GM19452 (cell line): ENCODE results near the gene RNF225.
"Not testable (repeated sequence)": the region's sequence is repeated elsewhere in the genome, so short reads cannot be mapped to it uniquely, and the experiment has no call there.

Source experiments
- ATAC-seq: cut with Tn5 transposase; IDR thresholded peaks from one replicate; pipeline ENCODE4 v1.9.1; 2021; ENCODE audit not compliant: unreplicated experiment

RNF225 gene

GRCh38 chr19:58361900-58362271 lies 33.6 kb upstream of the RNF225 start:
- peak; percentile 16 for ATAC-seq

GRCh38 chr19:58362272-58362994 lies 33.0 kb upstream of the RNF225 start, which contains the start of gene ZNF497:
ZNF497 (minus strand) TSS chr19:58362751; CDS start chr19:58357635, 5,116 bp downstream.
- ATAC-seq: peak; percentile 88

DNA sequence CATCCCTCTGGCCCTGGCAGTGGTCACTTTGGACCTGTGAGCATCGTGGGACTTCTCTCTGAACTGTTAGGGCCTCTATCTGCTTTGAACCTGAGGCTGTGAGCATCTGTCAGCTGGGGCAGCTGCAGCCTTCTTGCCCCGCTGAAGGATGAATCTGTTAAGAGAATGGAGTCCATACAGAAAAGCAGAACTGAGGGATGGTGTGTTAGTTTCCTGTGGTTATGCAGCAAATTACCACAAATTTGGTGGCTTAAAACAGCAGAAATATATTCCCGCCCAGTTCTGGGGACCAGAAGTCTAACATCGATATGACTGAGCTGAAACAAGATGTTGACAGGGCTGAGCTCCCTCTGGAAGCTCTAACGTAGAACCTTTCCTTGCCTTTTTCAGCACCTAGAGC lies 31.3 kb upstream of the RNF225 start:
- ATAC-seq: no peak

DNA sequence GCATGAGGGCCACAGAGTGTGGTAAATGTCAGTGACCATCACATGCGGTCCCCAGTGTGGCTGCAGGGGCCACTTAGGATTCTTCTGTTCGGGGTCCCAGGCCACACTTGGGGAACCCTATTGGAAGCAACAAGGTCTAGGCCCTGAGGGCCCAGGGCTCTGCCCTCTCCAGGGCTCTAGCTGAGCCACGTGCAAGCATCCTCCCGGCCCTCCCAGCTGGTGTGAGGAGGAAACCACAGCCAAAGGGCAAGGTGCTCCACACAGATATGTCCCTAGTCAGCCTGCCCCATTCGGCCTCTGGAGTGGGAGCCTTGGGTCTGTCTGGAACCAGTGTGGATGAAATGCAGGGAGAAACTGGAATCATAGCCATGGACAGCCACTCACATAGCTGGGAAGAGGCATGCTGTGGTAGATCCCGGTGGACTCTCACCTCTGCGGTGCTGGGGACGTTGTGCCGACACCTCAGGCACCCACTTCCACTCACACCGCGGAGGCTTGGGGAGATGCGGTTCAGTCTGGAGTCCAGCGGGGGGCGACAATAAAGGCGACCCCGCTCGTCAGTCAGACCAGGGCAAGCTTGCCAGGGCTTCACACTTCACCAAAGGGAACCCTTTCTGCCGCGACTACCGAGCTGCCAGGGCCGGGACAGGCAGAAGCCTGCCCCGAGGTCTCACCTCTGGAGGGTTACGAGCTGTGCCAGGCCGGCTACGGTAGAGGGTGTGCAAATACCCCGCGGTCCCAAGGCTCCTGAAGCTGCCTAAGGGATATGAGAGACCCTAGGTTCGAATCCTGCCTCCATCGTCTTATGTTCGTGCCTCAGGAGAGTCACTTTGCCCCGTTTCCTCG lies 28.6 kb upstream of the RNF225 start:
- ATAC-seq: no peak

DNA sequence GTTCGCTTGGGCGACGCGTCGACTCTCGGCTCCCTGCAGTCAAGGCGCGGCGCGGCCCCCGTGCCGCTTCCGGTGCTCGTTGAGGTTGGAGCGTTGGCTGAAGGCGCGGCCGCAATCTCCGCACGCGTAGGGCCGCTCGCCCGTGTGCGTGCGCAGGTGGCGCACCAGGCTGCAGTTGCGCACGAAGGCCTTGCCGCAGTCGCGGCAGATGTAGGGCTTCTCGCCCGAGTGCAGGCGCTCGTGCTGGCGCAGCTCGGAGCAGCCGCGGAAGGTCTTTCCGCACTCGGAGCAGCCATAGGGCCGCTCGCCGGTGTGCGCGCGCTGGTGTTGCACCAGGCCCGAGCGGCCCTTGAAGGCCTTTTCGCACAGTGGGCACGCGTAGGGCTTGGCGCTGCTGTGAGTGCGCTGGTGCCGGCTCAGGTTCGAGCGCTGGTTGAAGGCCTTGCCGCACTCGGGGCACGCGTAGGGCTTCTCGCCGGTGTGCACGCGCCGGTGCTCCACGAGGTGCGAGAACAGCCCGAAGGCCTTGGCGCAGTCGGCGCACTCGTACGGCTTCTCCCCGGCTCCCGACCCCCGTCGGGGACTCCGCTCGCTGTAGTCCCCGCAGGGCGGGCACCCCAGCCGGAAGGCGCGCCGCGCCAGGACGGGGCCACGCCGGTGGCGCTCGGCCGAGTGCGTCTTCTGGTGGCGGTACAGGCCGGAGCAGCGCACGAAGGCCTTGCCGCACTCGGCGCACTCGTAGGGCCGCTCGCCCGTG lies 27.6 kb upstream of the RNF225 start:
- ATAC-seq: no peak

- no peak for ATAC-seq
Measured at GRCh38 chr19:58368561-58369360, 26.7 kb upstream of the RNF225 start.

DNA sequence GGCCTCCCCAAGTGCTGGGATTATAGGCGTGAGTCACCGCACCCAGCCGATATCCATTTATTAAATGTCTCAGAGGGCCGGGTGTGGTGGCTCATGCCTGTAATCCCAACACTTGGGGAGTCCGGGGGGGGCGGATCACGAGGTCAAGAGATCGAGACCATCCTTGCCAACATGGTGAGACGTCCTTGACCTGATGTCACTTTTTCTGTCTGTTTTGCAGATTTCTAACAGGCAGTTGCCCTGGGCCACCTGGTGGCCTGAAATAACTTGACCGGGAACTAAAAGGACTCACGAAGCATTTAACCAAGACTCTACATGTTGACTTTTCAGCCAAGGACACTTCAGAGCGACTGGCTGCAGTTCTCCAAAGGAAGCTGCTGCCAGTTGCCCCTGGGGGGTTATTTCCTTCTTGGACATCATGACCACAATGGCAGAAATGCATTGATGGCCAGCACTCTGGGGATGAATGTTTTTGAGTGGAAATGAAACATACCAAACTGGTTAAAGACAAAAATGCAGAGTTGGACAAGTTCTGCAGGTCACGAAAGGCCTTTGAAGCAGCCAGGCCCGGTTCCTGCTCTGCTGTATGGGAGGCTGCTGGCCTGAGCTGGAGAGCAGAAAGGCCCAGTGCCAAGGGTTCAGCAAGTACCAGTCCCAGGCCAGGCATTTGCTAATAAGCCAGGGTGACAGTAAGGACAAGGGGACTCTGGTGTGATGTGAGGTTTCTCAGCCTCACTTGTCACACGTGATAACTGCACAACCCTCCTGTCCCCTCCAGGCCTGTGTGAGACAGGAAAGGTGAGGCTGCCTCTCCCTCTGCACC lies 22.9 kb upstream of the RNF225 start:
- no peak for ATAC-seq

DNA sequence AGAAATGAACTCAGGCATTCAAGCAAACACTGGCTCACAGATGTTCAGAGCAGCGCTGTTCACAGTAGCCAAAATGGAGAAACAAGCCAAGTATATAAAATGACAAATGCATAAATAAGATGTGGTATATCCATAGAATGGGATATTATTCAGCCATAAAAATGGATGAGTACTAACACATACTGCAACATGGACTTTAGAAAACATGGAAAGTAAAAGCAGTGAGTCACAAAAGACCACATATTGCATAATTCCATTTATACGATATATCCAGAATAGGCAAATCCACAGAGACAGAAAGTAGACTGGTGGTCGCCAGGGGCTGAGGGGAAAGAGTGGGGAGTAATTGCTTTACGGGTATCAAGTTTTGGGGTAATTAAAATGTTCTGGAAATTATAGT lies 21.3 kb upstream of the RNF225 start:
- ATAC-seq: no peak

DNA sequence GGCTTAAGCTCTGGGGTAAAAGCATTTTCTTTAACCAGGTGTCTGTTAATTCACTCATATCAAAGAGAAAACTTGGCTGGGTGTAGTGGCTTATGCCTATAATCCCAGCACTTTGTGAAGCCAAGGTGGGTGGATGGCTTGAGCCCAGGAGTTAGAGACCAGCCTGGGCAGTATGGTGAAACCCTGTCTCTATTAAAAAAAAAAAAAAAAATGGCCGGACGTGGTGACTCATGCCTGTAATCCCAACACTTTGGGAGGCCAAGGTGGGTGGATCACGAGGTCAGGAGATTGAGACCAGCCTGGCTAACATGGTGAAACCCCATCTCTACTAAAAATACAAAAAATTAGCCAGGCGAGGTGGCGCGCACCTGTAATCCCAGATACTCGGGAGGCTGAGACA lies 18.7 kb upstream of the RNF225 start:
- not testable (repeated sequence) for ATAC-seq

DNA sequence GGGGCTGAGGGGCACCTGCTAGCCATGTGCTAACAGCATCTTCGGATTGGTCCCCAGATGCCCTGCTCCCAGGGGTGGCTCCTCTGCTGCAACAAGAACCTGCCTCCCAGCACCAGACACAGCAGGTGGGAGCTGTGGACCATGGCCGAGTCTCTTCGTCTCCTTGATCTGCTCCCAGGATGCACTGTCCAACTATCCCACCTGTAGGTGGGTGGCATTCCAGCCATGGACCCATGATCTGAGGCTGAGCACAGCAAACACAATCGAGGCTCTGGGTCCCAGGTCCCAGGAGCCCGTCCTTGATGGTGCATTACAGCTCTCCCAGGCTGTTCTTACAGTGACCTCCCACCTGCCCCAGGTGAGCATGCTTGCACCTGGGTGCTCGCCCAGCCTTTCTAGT lies 16.2 kb upstream of the RNF225 start:
- ATAC-seq: no peak

GRCh38 chr19:58380037-58380661 lies 15.3 kb upstream of the RNF225 start:
- ATAC-seq: no peak

DNA sequence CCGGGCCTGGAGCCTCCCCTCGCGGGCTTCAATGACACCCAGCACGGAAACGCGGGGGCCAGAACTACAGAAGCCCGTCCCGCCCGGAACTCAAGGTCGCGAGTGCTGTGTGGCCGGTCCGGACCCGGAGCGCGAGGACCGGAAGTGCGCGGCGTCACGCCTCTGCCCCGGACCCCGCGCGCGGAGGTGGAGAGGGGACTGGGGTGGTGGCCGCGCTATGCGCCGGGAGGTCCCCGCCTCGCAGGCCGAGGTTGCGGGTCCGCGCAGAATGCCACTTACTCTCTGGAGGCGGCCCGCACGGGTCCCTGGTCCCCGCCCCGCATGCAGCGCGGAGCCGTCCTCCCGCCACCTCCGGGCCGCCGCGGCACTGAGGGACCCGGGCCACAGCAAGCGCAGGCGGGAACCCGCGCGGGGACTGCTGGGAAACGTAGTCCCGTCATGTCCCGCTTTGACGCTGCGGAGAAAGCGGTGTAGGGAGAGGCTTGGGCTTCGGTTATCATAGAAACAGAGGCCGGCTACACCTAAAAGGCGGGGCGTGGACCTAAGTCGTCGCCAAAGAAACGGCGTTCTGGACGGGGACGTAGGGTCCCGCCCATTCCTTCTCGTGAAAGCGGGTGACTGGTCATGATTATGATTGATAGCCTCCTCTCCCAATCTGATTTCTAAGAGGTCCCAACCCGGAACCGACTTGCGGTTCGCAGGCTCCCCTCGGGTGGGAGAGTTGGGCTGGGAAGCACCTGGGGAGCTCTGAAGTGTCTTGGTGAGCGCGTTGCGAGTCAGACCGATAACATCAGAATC lies 14.6 kb upstream of the RNF225 start, which contains the start of gene ZNF837:
Gene ZNF837 (minus strand): TSS at position 369 of the 798 bp plus-strand sequence. CDS start 11,698 bp downstream, outside the sequence.
- ATAC-seq: peak; percentile 80

- no peak for ATAC-seq
Measured at GRCh38 chr19:58381460-58382212, 13.8 kb upstream of the RNF225 start.

- no peak for ATAC-seq
Measured at GRCh38 chr19:58382997-58383603, 12.4 kb upstream of the RNF225 start.

- ATAC-seq: no peak
Measured at GRCh38 chr19:58385313-58385890, 10.1 kb upstream of the RNF225 start.

DNA sequence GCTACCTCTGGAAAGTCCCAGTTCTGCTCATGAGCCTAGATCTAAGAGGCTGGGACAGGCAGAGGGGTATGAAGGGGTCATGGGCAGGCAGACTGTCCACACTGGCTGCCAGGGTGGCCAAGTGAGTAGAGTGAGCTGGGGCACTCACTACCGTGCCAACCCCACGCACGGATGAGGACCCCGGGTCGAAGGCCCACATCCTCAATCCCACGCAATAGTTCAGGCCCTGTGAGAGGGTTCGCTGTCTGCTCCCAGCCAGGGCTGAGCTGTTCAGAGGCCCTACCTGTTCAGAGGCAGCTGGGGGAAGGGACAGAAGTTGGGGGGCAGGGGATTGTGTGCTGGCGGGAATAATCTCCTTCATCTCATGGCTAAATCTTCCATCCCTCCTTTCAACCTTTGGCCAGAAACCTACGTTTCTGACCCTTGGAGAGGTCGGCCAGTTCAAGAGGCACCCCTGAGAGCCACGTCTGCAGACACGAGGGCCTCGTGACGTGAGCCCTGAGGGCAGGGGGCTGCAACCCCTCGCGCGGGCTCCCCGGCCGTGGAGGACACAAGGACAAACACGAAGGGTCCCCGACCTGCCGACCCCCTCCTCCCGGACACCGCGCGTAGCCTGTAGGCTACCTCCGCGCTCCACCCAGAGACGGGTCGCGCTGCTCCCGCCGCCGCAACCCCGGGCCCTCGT lies 9.4 kb upstream of the RNF225 start:
- ATAC-seq: peak; percentile 6
